ENCODE data around the gene TFAP2B. TPM values are rescaled to one million over a fixed set of nuclear protein-coding genes. Genes with fewer than 3 reads are reported as not detected.

TFAP2B gene
- total RNA-seq, 1 donor from 2014 or later, result not detected

- DNase-seq (ENCODE audit: low spot score), result no peak
Measured at GRCh38 chr6:50824552-50824951, 5.9 kb downstream of the TFAP2B start.

DNA sequence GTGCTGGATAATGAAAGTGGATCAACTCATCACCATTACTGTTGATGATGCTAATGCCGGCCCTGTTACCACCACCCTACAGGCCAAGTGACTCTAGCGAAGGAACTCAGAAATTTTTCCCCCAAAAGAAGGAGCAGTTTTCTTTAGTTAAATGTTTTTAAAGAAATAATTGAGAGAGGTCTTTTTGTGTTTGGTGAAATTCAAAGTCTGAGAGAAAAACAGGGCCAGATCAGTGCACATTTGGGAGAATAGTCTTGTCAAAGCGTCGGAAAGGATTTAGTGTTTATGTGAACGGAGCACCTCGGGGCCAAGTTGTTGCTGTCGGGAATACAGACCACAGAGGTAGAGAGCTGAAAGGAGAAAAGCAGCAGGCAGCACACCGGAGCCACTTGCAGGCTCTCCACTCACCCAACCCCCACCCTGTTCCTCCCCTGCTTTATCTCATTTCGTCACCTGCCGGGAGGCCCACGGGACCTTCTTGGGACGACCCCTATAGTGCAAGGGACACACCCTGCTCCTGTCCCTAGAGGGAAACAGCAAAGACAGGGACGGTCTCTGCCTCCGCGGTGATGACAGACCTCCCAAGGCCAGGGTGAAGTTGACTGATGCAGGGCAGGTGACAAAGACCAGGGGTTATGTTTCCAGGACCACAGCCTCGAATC is 6.8 kb downstream of the TFAP2B start:
- no peak for DNase-seq (ENCODE audit: low spot score)

- DNase-seq (ENCODE audit: low spot score), result no peak
Measured at GRCh38 chr6:50826037-50826761, 7.5 kb downstream of the TFAP2B start.

GRCh38 chr6:50826803-50827202 is 8.1 kb downstream of the TFAP2B start:
- DNase-seq (ENCODE audit: low spot score), result no peak

DNA sequence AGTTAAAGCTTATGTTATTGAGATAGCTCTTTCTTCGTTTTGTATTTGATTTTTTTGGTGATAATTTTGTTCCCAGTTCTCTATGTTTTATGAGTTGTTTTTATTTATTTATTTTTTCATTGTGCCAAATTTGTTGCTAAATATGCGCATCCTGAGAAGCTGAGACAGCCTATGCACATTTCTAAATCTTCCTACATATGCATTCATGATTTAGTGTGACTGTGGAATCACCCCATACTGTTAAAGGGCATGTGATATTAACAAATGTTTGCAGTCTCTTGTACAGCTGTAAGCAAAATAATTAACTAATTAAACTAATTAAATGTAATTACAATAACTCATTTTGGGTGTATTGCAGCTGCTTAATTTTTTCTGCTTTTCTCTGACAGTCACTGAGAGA is 10.4 kb downstream of the TFAP2B start:
- no peak for DNase-seq (ENCODE audit: low spot score)

- DNase-seq (ENCODE audit: low spot score), result no peak
Measured at GRCh38 chr6:50829898-50830444, 11.3 kb downstream of the TFAP2B start.

GRCh38 chr6:50831186-50831585 is 12.5 kb downstream of the TFAP2B start:
- no peak for DNase-seq (ENCODE audit: low spot score)

DNA sequence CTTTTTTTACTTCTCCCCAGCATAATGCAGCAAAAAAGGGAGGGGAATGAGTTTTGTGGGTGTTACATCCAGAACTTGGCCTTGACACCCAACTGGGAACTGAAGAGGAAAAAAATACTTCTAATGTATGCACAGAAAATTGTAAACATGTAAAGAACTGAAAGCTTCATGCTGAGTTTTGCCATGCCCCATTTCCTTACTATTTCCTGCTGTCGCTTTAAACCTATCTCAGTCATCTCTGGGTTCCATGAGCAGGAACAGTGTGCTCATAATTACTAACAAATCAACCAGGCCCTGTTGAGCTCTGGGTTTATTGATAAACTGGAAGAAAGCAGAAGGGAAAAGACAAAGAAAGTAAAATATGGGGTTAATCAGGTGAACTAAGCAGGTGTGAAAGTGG is 14.2 kb downstream of the TFAP2B start:
- no peak for DNase-seq (ENCODE audit: low spot score)

- no peak for DNase-seq (ENCODE audit: low spot score)
Measured at GRCh38 chr6:50834929-50835410, 16.3 kb downstream of the TFAP2B start.

GRCh38 chr6:50836231-50836630 is 17.6 kb downstream of the TFAP2B start:
- DNase-seq (ENCODE audit: low spot score), result no peak

DNA sequence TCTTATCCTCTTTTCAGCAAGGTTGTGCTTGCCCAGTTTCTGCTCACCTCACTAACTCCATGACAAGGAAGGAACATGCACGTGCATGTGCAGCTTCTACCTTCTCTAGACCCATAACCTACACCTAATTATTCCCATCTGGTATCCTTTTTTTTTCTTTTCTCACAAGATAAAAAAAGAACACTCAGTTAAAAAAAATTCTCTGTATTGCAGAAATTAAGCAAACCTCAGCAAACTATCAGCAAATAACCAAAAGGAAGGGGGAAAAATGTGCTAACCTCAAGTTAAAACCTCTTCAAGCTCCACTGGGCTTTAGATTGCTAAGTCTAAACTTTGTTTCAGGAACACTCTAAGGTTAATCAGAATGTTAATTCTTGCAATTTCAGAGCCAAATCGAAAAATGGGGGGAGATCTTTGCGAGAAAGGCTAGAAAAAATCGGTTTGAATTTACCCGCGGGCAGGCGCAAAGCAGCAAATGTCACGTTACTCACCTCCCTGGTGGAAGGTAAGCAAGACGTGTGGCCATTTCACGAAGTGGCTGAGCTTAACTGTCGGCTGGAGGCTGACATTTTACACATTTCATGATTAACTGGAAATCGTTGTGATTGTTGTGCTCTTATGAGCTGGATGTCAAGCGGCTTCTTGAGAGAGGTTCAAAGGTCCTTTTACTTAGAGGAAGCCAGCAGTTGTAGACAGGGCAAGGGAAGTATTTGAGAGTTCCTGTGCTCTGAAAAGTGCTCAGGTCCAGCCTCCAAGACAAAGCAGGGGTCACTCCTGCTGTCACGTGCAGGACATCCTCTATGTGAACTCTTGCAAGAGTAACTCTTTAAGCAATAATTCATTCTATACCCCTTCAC is 19.1 kb downstream of the TFAP2B start:
- no peak for DNase-seq (ENCODE audit: low spot score)

- no peak for DNase-seq (ENCODE audit: low spot score)
Measured at GRCh38 chr6:50840112-50840810, 21.6 kb downstream of the TFAP2B start.

DNA sequence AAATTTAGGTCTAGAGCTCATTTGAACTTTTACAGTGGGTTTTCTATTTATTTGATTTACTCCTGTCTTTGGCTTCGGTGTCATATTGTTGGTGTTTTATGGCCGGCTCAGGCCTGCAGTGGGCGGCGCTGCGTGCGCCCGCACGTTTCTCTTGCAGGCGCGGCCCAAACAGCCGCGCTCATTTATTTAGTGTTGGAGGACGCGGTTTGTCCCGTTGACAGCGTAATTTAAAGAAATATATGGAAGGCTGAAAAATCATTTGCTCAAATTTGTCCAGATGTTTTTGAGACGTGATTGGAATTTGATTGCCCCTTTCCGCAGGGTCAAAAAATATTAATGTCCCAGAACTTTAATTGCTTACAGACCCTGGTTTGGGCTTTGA is 22.1 kb downstream of the TFAP2B start:
- DNase-seq (ENCODE audit: low spot score), result no peak

GRCh38 chr6:50842446-50842845 is 23.8 kb downstream of the TFAP2B start:
- no peak for DNase-seq (ENCODE audit: low spot score)

- DNase-seq (ENCODE audit: low spot score), result no peak
Measured at GRCh38 chr6:50842861-50843384, 24.3 kb downstream of the TFAP2B start.

GRCh38 chr6:50843842-50844241 is 25.2 kb downstream of the TFAP2B start:
- no peak for DNase-seq (ENCODE audit: low spot score)

- DNase-seq (ENCODE audit: low spot score), result no peak
Measured at GRCh38 chr6:50845499-50846143, 26.9 kb downstream of the TFAP2B start.

GRCh38 chr6:50846144-50846851 is 27.6 kb downstream of the TFAP2B start:
- no peak for DNase-seq (ENCODE audit: low spot score)

GRCh38 chr6:50846852-50847155 is 28.1 kb downstream of the TFAP2B start:
- no peak for DNase-seq (ENCODE audit: low spot score)

DNA sequence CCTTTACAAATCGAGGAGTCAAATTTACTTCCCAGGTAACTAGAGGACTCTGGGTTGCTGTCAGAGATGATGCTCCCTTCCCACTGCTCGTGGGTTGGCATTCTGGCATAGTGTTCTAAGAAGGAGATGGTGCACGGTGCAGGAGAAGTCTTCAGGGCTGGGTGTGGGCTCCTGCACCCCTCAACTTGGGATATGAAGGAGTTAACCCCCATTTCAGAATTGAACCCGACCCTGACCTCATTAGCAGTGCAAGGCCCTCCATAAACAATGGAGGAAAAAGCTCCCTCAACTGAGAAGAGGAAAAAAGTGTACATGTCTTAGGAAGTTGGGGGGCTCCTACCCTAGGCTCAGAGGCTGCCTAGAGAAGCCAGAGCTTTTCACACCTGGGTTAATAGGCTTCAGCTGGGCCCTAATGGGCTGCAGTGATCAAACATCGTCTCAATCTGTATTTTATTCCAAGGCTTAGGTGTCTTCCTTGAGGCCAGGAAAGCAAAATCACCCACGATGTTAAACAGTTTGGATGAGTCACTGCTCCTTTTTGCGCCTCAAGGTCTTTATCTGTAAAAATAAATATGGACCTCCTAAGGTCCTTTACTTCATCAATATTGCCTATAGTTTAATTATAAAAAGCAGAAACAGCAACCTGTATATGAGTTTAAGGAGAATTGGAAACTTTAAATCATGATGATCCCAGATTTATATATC is 29.4 kb downstream of the TFAP2B start:
- DNase-seq (ENCODE audit: low spot score), result no peak
